GM23248 (cell line): ENCODE data around the gene PLEKHG3. TPM values are rescaled to one million over a fixed set of nuclear protein-coding genes. Genes with fewer than 3 reads are reported as not detected.

ENCODE experiments used
- DNase-seq: peaks from one replicate; pipeline ENCODE4 v3.0.0-alpha.2; 2015
- H2AFZ ChIP-seq: fragments of 200-600 bp; sonication (generic); 2 replicates; pipeline ENCODE4 v1.6.1; 2016; ENCODE audit warnings: antibody characterized with exemption
- H3F3A ChIP-seq: fragments of 200-600 bp; sonication (generic); 2 replicates; pipeline ENCODE4 v1.6.1; 2016; ENCODE audit warnings: mild to moderate bottlenecking, antibody characterized with exemption, mixed run types; ENCODE audit not compliant: insufficient read depth
- H3K27ac ChIP-seq: fragments of 200-600 bp; sonication (generic); 2 replicates; pipeline ENCODE4 v1.5.1; 2016; ENCODE audit warnings: mild to moderate bottlenecking
- H3K27me3 ChIP-seq: fragments of 200-600 bp; sonication (generic); replicated peaks from 2 replicates; pipeline ENCODE4 v1.6.1; 2016; ENCODE audit warnings: mild to moderate bottlenecking; ENCODE audit not compliant: insufficient read depth
- H3K36me3 ChIP-seq: fragments of 200-600 bp; sonication (generic); 2 replicates; pipeline ENCODE4 v1.6.1; 2016; ENCODE audit warnings: low read depth, mild to moderate bottlenecking
- H3K4me1 ChIP-seq: fragments of 200-600 bp; sonication (generic); 2 replicates; pipeline ENCODE4 v1.6.1; 2016; ENCODE audit warnings: mild to moderate bottlenecking; ENCODE audit not compliant: insufficient read depth
- H3K4me2 ChIP-seq: fragments of 200-600 bp; sonication (generic); one replicate; pipeline ENCODE4 v1.6.1; 2016; ENCODE audit warnings: mild to moderate bottlenecking; ENCODE audit not compliant: unreplicated experiment
- H3K4me3 ChIP-seq: fragments of 200-600 bp; sonication (generic); 2 replicates; pipeline ENCODE4 v1.5.1; 2016; ENCODE audit warnings: mild to moderate bottlenecking
- H3K79me2 ChIP-seq: fragments of 200-600 bp; sonication (generic); 2 replicates; pipeline ENCODE4 v1.6.1; 2016; ENCODE audit warnings: mild to moderate bottlenecking; ENCODE audit not compliant: insufficient read depth
- H3K9ac ChIP-seq: fragments of 200-600 bp; sonication (generic); 2 replicates; pipeline ENCODE4 v1.6.1; 2016; ENCODE audit warnings: mild to moderate bottlenecking
- H3K9me2 ChIP-seq: fragments of 200-600 bp; sonication (generic); 2 replicates; pipeline ENCODE4 v1.6.1; 2016; ENCODE audit warnings: mixed run types, mild to moderate bottlenecking, moderate library complexity; ENCODE audit not compliant: insufficient read depth
- H3K9me3 ChIP-seq: fragments of 200-600 bp; sonication (generic); one replicate; pipeline ENCODE4 v1.6.1; 2017; ENCODE audit warnings: low read depth
- H4K20me1 ChIP-seq: fragments of 200-600 bp; sonication (generic); 2 replicates; pipeline ENCODE4 v1.6.0; 2016; ENCODE audit not compliant: insufficient read depth
- EZH2 ChIP-seq: fragments of 200-600 bp; sonication (generic); IDR thresholded peaks from 2 replicates; pipeline ENCODE4 v1.6.1; 2018; ENCODE audit warnings: antibody characterized with exemption, mild to moderate bottlenecking; ENCODE audit not compliant: insufficient read depth, poor library complexity, severe bottlenecking
- EZH2phosphoT487 ChIP-seq: fragments of 200-600 bp; sonication (generic); IDR thresholded peaks from 2 replicates; pipeline ENCODE4 v1.6.1; 2018; ENCODE audit warnings: antibody characterized with exemption, moderate library complexity, mild to moderate bottlenecking, low read depth; ENCODE audit not compliant: insufficient read depth
- WGBS, 2 experiments: methylation state at CpG; one replicate each; pipeline ENCODE4 v1.1.6; 2015 to 2017; ENCODE audit warnings: low lambda C conversion rate in 2 of 2, low coverage in 1 of 2; ENCODE audit errors: missing lambda C conversion rate in 2 of 2; 5-methylcytosine and 5-hydroxymethylcytosine counted together
- in situ Hi-C: fragments of 300-500 bp; cut with MboI; formaldehyde crosslinking; loops from 2 replicates; pipeline ENCODE4 v1.15.0; 2020
- polyA plus RNA-seq: library from polyadenylated mRNA; unstranded; fragments of >200 nt; fragmentation: Nextera tagmentation; extraction: Ambion mirVana; gene quantifications from 2 replicates; pipeline ENCODE4 v1.2.1, GENCODE V29; 2016
- total RNA-seq: library from RNA; depleted of rRNA; stranded (reverse); fragments of >200 nt; shearing (Covaris generic); gene quantifications from 2 replicates; pipeline ENCODE4 v1.2.3, GENCODE V29; 2014

Gene PLEKHG3
- total and polyA plus RNA-seq, 2 experiments from 2014 or later, result 2.1 to 6.9 TPM

GRCh38 chr14:64684091-64684490, 20.1 kb upstream of the PLEKHG3 start:
- no peaks in the 10 kb centered on the region for H3K9me2 ChIP-seq
- H3K79me2 ChIP-seq, result no peaks in the 10 kb centered on the region
- H3K4me2 ChIP-seq, result no peak overlapping the region
- DNase-seq, result peak; percentile 35
- peaks cover 27% of the 10 kb centered on the region for H3K4me1 ChIP-seq
- no peak overlapping the region for H3K27ac ChIP-seq
- H3K36me3 ChIP-seq, result no peaks in the 10 kb centered on the region
- no peak overlapping the region for H3K9ac ChIP-seq
- no peak overlapping the region for H3K4me3 ChIP-seq
- in situ Hi-C loops, result no loop called here
- H4K20me1 ChIP-seq, result no peaks in the 10 kb centered on the region
- H2AFZ ChIP-seq, result no peak overlapping the region
- H3K27me3 ChIP-seq, result no peaks in the 10 kb centered on the region
- H3F3A ChIP-seq, result peaks cover 11% of the 10 kb centered on the region
- WGBS, 2 experiments, result 61 to 63% methylated on average over 6 of the region's 6 CpGs
- no peaks in the 10 kb centered on the region for H3K9me3 ChIP-seq
- TF ChIP-seq EZH2phosphoT487, result no peak
- no peak for TF ChIP-seq EZH2

DNA sequence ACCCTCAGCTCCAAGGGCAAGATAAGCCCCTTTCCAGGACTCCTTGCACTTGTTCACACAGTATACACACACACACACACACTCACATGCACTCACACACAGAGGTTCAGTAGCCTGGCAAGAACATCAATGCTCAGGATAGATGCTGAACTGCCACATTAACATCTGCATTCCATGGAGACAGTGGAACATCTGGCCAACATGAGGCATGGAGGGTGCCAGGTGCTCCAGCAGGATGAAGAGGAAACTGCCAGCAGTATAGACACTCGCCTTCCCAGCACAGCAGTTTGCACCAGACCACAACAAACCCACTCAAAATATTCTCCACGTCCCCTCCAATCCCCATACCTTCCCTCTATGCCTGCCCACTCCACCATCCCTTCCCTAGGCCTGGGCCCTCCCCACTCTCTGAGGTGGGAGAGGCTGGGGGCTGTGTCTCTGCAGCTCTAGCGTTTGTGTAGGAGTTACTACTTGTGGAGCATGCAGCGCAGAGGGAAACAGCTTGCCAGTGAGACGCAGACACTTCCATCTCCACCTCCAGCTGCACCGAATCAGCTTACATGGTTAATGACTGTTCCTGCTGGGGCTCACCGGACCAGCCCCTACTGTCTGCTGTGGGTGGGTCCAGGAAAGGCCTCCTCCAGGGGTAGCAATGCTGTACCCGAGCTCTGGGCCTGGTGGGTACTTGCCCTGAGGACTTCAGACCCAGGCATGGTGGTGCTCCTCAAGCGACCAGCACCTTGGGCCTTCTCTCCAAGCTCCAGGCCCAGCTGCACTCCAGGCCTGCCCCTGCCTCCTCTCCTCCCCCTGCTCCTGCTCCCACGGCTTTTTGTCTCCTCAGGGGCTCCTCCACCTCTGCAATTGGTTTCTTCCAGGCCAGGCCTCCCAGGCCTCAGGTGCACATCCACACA, 18.6 kb upstream of the PLEKHG3 start:
- no peaks in the 10 kb centered on the region for H3K27me3 ChIP-seq
- no peak overlapping the region for H3K27ac ChIP-seq
- no peaks in the 10 kb centered on the region for H3K9me2 ChIP-seq
- peaks cover 11% of the 10 kb centered on the region for H3F3A ChIP-seq
- no peak overlapping the region for H3K9ac ChIP-seq
- no peak for TF ChIP-seq EZH2
- no peak for TF ChIP-seq EZH2phosphoT487
- no peak for DNase-seq
- no peak overlapping the region for H3K4me3 ChIP-seq
- H3K36me3 ChIP-seq, result no peaks in the 10 kb centered on the region
- peaks cover 18% of the 10 kb centered on the region for H3K4me1 ChIP-seq
- no peaks in the 10 kb centered on the region for H4K20me1 ChIP-seq
- 54 to 56% methylated on average over 10 of the region's 10 CpGs for WGBS, 2 experiments
- in situ Hi-C loops, result no loop called here
- H2AFZ ChIP-seq, result no peak overlapping the region
- no peak overlapping the region for H3K4me2 ChIP-seq
- H3K79me2 ChIP-seq, result no peaks in the 10 kb centered on the region
- no peaks in the 10 kb centered on the region for H3K9me3 ChIP-seq

DNA sequence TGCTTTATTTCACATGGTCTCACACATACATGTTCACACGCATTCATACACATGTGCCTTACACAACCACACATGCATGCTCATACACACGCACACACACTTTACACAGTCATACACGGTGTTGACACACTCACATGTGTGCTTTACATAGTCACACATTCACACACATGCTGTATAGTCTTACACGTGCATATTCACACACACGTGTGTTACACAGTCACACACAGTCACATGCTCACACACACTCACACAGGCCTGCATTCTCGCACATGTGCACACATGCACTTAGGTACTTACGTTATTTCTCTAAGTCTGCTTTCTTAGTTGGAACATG, 18.0 kb upstream of the PLEKHG3 start:
- peaks cover 14% of the 10 kb centered on the region for H3K4me1 ChIP-seq
- no peaks in the 10 kb centered on the region for H3K27me3 ChIP-seq
- no peaks in the 10 kb centered on the region for H3K79me2 ChIP-seq
- no peak overlapping the region for H3K4me3 ChIP-seq
- no peaks in the 10 kb centered on the region for H3K36me3 ChIP-seq
- in situ Hi-C loops, result no loop called here
- WGBS, 2 experiments, result 59 to 63% methylated on average over 7 of the region's 7 CpGs
- H4K20me1 ChIP-seq, result no peaks in the 10 kb centered on the region
- H2AFZ ChIP-seq, result no peak overlapping the region
- no peak overlapping the region for H3K27ac ChIP-seq
- H3K9me3 ChIP-seq, result no peaks in the 10 kb centered on the region
- no peak overlapping the region for H3K9ac ChIP-seq
- no peak for DNase-seq
- H3K9me2 ChIP-seq, result no peaks in the 10 kb centered on the region
- TF ChIP-seq EZH2 (no peak), EZH2phosphoT487 (no peak)
- H3K4me2 ChIP-seq, result no peak overlapping the region
- peaks cover 8% of the 10 kb centered on the region for H3F3A ChIP-seq

DNA sequence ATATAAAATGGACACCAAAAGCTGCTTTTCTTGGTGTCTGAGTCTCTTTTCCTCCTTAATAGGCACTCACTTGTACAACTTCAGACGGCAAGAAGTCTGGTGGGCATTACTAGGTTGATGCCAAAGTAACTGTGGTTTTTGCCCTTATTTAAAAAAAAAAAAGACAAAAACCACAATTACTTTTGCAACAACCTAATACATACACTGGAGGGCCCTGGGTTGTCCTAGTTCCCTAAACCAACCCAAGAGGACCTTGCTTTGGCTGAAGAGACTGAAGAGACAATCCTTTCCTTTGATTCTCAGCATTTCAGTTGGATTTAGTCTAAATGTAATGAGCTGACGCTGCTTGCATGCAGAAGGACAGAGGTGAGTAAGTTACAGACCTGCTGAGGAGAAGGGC, 16.2 kb upstream of the PLEKHG3 start:
- Histone ChIP-seq H2AFZ (no peak overlapping the region), H3K36me3 (no peaks in the 10 kb centered on the region), H3F3A (no peaks in the 10 kb centered on the region), H3K27ac (no peak overlapping the region), H3K4me1 (no peaks in the 10 kb centered on the region), H3K79me2 (no peaks in the 10 kb centered on the region), H3K27me3 (no peaks in the 10 kb centered on the region), H3K4me2 (no peak overlapping the region), H3K9me2 (no peaks in the 10 kb centered on the region), H3K4me3 (no peak overlapping the region), H3K9me3 (no peaks in the 10 kb centered on the region), H4K20me1 (no peaks in the 10 kb centered on the region), H3K9ac (no peak overlapping the region)
- no peak for DNase-seq
- in situ Hi-C loops, result no loop called here
- TF ChIP-seq EZH2 (no peak), EZH2phosphoT487 (no peak)
- 61 to 74% methylated on average over 2 of the region's 2 CpGs for WGBS, 2 experiments
